GM21360 (cell line): ENCODE data around the gene EDN2.

Experiments
- ATAC-seq: cut with Tn5 transposase; IDR thresholded peaks from one replicate; pipeline ENCODE4 v1.9.1; 2021; ENCODE audit warnings: mild to moderate bottlenecking, moderate library complexity; ENCODE audit not compliant: unreplicated experiment

EDN2 gene

GRCh38 chr1:41486053-41486370 is 1.5 kb upstream of the EDN2 start:
- no peak for ATAC-seq

DNA sequence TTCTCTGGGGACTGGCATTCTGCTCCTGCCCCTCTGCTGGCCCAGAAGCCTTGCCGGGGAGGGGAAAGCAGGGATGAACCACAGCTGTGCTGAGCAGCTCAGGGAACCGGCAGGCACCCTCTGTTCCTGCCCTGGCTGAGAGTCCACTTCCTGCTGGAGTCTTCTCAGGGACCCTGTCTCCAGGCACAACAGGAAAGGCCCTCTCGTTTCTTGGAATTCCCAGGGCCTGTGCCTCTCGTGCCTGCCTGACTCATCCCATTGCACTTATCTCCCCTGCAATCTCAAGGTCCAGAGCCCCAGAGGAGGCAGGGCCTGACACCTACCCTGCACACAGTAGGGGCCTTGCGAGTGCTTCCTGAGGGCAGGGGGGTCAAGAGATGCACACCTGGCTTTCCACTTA is 1.1 kb upstream of the EDN2 start:
- ATAC-seq: no peak

DNA sequence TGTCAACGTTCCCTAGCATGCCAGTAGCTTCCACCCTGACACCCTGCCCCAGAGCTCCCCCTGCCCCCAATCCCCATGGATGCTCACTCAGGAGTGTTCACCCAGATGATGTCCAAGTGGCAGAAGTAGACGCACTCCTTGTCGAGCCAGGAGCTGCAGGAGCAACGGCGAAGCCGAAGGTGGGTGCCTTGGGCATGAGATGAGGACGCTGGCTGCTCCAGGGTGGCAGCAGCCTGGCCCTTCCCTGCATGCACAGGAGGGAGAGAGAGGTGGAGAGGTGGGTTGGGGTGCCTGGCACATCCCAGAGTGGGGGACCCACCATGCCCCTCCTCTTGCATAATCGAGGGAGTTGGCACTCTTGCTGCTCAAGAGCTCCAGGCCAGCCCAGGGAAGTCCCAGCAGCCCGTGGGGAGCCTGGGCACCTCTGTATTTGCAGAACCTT is 502 bp downstream of the EDN2 start:
- no peak for ATAC-seq

- no peak for ATAC-seq
Measured at GRCh38 chr1:41483001-41483850, 1.3 kb downstream of the EDN2 start.

GRCh38 chr1:41482001-41482765 is 2.3 kb downstream of the EDN2 start:
- ATAC-seq: no peak

DNA sequence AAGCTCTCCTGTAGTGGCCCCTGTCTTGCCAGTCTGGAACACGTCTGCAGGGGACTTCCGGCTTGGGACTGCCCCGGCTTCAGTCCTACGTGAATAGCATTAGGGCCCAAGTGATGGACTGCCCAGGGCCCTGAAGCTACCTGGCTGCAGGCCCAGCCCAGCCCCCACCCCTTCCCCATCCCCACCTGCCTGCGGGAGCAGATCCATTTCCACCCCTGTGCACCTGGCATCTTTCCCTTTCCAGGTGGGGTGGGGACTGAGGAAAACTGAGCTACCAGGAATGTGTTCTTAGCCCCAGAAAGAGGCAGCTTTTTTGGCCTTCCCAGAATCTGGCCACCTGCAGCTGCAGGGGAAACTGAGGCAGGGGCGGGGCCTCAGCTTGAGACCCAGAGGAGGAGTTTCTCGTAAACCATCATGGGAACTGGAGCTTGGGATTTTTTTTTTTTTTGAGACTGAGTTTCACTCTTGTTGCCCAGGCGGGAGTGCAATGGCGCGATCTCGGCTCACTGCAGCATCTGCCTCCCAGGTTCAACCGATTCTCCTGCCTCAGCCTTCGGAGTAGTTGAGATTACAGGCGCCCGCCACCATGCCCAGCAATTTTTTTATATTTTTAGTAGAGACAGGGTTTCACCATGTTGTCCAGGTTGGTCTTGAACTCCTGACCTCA is 3.2 kb downstream of the EDN2 start:
- no peak for ATAC-seq

DNA sequence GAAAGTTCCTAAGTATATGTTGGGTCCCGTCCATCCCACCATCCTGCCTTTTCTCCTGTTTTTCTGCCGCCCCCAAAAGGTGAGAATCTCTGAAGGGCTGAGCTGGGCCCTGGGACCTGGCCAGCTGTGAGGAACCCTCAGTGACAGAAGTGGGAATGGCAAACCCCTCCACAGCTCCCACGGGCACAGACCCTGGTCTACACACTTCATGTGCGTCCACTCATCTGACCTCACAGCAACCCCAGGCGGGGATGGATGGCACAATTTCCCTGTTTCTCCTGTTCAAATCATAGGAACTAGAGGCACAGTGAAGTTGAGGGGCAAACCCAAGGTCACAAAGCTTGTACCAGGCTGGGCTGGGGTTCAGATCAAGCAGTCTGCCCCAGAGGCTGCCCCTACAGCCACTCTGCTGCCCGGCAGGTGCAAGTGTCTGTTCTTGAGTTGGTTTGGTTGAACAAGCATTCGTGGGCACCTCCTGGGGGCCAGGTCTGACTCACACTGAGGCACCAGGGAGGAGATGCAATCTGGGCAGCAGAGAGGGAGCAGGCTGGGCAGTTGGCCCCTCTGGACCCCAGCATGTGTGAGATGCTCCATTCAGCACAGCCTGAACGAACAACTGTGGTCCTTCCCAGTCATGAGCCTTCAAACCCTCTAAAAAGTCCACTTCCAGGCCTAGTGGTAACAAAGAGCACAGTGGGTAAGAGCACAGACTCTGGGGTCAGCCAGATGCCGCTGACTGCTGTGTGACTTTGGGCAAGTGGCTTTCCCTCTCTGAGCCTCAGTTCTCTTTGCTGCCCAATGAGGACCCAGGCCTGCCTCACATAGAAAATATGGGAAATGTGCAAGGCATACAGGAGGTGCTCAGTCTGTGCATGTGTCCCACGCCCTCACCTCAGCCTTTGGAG is 4.0 kb downstream of the EDN2 start:
- ATAC-seq: no peak

- ATAC-seq: no peak
Measured at GRCh38 chr1:41479808-41480160, 4.7 kb downstream of the EDN2 start.

DNA sequence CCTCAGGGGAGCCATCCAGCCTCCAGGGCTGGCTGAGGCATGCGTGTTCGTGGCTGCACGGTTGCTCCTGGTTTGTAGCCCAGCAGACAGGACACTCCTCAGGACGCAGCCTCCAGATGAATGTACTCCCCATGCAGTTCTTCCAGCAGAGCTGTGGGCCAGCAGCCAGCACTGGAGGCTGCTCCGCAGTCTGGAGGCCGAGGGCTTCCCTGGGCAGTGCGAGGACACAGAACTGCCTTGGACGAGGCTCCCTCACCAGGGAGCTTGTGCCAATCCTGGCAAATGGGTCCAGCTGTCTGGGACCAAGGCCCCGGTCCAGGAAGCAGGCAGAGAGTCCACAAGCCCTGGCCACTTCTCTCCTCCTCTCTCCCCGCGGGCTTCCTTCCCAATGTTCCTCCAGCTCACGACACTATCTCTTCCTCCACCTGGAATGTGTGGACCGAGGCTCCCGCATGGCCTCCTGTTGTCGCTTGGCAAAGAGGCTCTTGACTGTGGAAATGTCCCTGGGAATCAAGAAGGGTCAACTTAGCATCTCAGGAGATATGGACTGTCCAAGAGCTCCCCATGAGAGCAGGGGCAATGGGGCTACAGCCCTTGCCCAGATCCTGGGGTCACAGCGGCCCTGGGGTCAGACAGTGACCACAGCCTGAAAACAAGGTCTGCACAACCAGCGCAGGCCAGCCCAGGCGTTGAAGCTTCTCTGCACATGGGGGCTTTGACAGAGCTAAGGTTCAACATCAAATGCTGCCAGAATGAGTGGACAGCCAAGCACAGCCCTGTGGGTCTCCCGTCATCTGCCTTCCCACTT is 5.3 kb downstream of the EDN2 start:
- no peak for ATAC-seq

GRCh38 chr1:41478118-41478748 is 6.2 kb downstream of the EDN2 start:
- no peak for ATAC-seq

- no peak for ATAC-seq
Measured at GRCh38 chr1:41476807-41477361, 7.6 kb downstream of the EDN2 start.

DNA sequence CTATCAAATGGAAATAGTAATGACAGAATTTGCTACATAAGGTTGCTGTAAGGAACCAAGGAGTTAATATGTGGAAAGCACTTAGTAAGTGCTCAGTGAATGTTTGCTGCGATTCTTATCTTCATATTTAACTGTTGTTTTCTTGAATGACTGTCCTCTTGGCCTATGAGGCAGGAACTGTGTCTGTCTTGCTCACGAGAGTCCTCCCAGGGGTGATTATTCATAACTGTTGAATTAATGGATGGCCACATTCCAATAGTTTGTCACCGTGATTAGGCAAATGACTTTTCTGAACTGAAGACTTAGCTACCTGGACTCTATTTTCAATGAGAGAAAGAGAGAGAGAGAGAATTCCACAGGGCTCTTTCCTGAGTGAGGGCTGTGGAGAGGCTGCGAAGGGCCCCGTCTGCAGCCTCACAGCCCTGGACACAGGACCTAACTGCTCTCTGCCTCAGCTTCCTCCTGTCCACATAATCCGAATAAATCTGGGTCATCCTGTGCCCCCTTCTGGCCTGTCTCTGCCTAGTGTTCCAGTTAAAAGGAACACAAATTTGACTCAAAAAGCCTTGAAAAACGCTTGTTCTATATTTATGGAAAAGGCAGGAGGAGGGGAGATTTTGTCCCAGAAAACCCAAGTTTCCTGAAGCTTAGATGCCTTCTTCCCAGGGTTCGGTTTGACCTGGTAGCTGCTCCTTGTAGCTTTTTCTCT is 8.5 kb downstream of the EDN2 start:
- ATAC-seq: no peak

GRCh38 chr1:41475346-41475745 is 9.1 kb downstream of the EDN2 start:
- no peak for ATAC-seq

- ATAC-seq: no peak
Measured at GRCh38 chr1:41474490-41475271, 9.8 kb downstream of the EDN2 start.

GRCh38 chr1:41473738-41474362 is 10.6 kb downstream of the EDN2 start:
- no peak for ATAC-seq

GRCh38 chr1:41471658-41472057 is 12.8 kb downstream of the EDN2 start:
- ATAC-seq: no peak

GRCh38 chr1:41469706-41470105 is 14.8 kb downstream of the EDN2 start:
- ATAC-seq: no peak
